ENCODE results near the gene ARL2BP. TPM values are rescaled to one million over a fixed set of nuclear protein-coding genes. Genes with fewer than 3 reads are reported as not detected.

ARL2BP gene
- total RNA-seq, 1 donor = 61.5 TPM

GRCh38 chr16:57252148-57252721 is 7.2 kb downstream of the ARL2BP start:
- no peaks in the 10 kb centered on the region for H3K9me3 ChIP-seq (ENCODE audit: low read depth, low read length)

GRCh38 chr16:57253466-57253865 is 8.4 kb downstream of the ARL2BP start:
- H3K4me3 ChIP-seq (ENCODE audit: low read length) = no peak overlapping the region
- no peaks in the 10 kb centered on the region for H3K9me3 ChIP-seq (ENCODE audit: low read depth, low read length)
- H3K27me3 ChIP-seq (ENCODE audit: insufficient read depth, low read length) = no peaks in the 10 kb centered on the region
- H3K4me1 ChIP-seq (ENCODE audit: insufficient read depth, low read length) = no peaks in the 10 kb centered on the region

More at GRCh38 chr16:57252148-57252721, 7.2 kb downstream of the ARL2BP start:
- H3K27me3 ChIP-seq (ENCODE audit: insufficient read depth, low read length) = no peaks in the 10 kb centered on the region
- no peak overlapping the region for H3K4me3 ChIP-seq (ENCODE audit: low read length)
- H3K4me1 ChIP-seq (ENCODE audit: insufficient read depth, low read length) = no peaks in the 10 kb centered on the region

GRCh38 chr16:57255686-57256415 is 10.8 kb downstream of the ARL2BP start:
- Histone ChIP-seq H3K27me3 (ENCODE audit: insufficient read depth, low read length) (no peaks in the 10 kb centered on the region), H3K4me1 (ENCODE audit: insufficient read depth, low read length) (peaks cover 6% of the 10 kb centered on the region), H3K9me3 (ENCODE audit: low read depth, low read length) (no peaks in the 10 kb centered on the region), H3K4me3 (ENCODE audit: low read length) (no peak overlapping the region)

- Histone ChIP-seq H3K9me3 (ENCODE audit: low read depth, low read length) (no peaks in the 10 kb centered on the region), H3K4me3 (ENCODE audit: low read length) (no peak overlapping the region), H3K27me3 (ENCODE audit: insufficient read depth, low read length) (no peaks in the 10 kb centered on the region), H3K4me1 (ENCODE audit: insufficient read depth, low read length) (peaks cover 6% of the 10 kb centered on the region)
These were observed 11.7 kb downstream of the ARL2BP start for GRCh38 chr16:57256601-57257395.

GRCh38 chr16:57257455-57258070 is 12.5 kb downstream of the ARL2BP start:
- Histone ChIP-seq H3K9me3 (ENCODE audit: low read depth, low read length) (no peaks in the 10 kb centered on the region), H3K27me3 (ENCODE audit: insufficient read depth, low read length) (no peaks in the 10 kb centered on the region), H3K4me3 (ENCODE audit: low read length) (no peak overlapping the region), H3K4me1 (ENCODE audit: insufficient read depth, low read length) (peaks cover 6% of the 10 kb centered on the region)

GRCh38 chr16:57258226-57258909 is 13.3 kb downstream of the ARL2BP start:
- H3K27me3 ChIP-seq (ENCODE audit: insufficient read depth, low read length) = no peaks in the 10 kb centered on the region
- peaks cover 6% of the 10 kb centered on the region for H3K4me1 ChIP-seq (ENCODE audit: insufficient read depth, low read length)
- H3K9me3 ChIP-seq (ENCODE audit: low read depth, low read length) = no peaks in the 10 kb centered on the region
- no peak overlapping the region for H3K4me3 ChIP-seq (ENCODE audit: low read length)

- no peak overlapping the region for H3K4me3 ChIP-seq (ENCODE audit: low read length)
- no peaks in the 10 kb centered on the region for H3K27me3 ChIP-seq (ENCODE audit: insufficient read depth, low read length)
- H3K4me1 ChIP-seq (ENCODE audit: insufficient read depth, low read length) = peaks cover 6% of the 10 kb centered on the region
- no peaks in the 10 kb centered on the region for H3K9me3 ChIP-seq (ENCODE audit: low read depth, low read length)
These were observed 13.9 kb downstream of the ARL2BP start for GRCh38 chr16:57258910-57259475.

GRCh38 chr16:57260294-57260929 is 15.4 kb downstream of the ARL2BP start:
- peaks cover 6% of the 10 kb centered on the region for H3K4me1 ChIP-seq (ENCODE audit: insufficient read depth, low read length)
- no peak overlapping the region for H3K4me3 ChIP-seq (ENCODE audit: low read length)

GRCh38 chr16:57261806-57262205 is 16.7 kb downstream of the ARL2BP start:
- Histone ChIP-seq H3K4me3 (ENCODE audit: low read length) (no peak overlapping the region), H3K9me3 (ENCODE audit: low read depth, low read length) (no peaks in the 10 kb centered on the region), H3K4me1 (ENCODE audit: insufficient read depth, low read length) (peaks cover 15% of the 10 kb centered on the region), H3K27me3 (ENCODE audit: insufficient read depth, low read length) (no peaks in the 10 kb centered on the region)

More at GRCh38 chr16:57260294-57260929, 15.4 kb downstream of the ARL2BP start:
- no peaks in the 10 kb centered on the region for H3K9me3 ChIP-seq (ENCODE audit: low read depth, low read length)
- H3K27me3 ChIP-seq (ENCODE audit: insufficient read depth, low read length) = no peaks in the 10 kb centered on the region

- H3K4me3 ChIP-seq (ENCODE audit: low read length) = no peak overlapping the region
- H3K9me3 ChIP-seq (ENCODE audit: low read depth, low read length) = no peaks in the 10 kb centered on the region
- no peaks in the 10 kb centered on the region for H3K27me3 ChIP-seq (ENCODE audit: insufficient read depth, low read length)
- peaks cover 15% of the 10 kb centered on the region for H3K4me1 ChIP-seq (ENCODE audit: insufficient read depth, low read length)
These were observed 17.9 kb downstream of the ARL2BP start for GRCh38 chr16:57262841-57263540.

- Histone ChIP-seq H3K4me3 (ENCODE audit: low read length) (no peak overlapping the region), H3K9me3 (ENCODE audit: low read depth, low read length) (no peaks in the 10 kb centered on the region), H3K27me3 (ENCODE audit: insufficient read depth, low read length) (no peaks in the 10 kb centered on the region), H3K4me1 (ENCODE audit: insufficient read depth, low read length) (peaks cover 15% of the 10 kb centered on the region)
These were observed 18.7 kb downstream of the ARL2BP start for GRCh38 chr16:57263541-57264351.

- H3K4me3 ChIP-seq (ENCODE audit: low read length) = no peak overlapping the region
- H3K27me3 ChIP-seq (ENCODE audit: insufficient read depth, low read length) = no peaks in the 10 kb centered on the region
- H3K4me1 ChIP-seq (ENCODE audit: insufficient read depth, low read length) = peaks cover 15% of the 10 kb centered on the region
- no peaks in the 10 kb centered on the region for H3K9me3 ChIP-seq (ENCODE audit: low read depth, low read length)
These were observed 19.3 kb downstream of the ARL2BP start for GRCh38 chr16:57264381-57264780.

- no peaks in the 10 kb centered on the region for H3K9me3 ChIP-seq (ENCODE audit: low read depth, low read length)
- H3K4me1 ChIP-seq (ENCODE audit: insufficient read depth, low read length) = peaks cover 12% of the 10 kb centered on the region
- H3K4me3 ChIP-seq (ENCODE audit: low read length) = no peak overlapping the region
- H3K27me3 ChIP-seq (ENCODE audit: insufficient read depth, low read length) = no peaks in the 10 kb centered on the region
These were observed 19.9 kb downstream of the ARL2BP start for GRCh38 chr16:57264950-57265371.
